IMR-90 (cell line): ENCODE results near the gene PRUNE2. TPM values are rescaled to one million over a fixed set of nuclear protein-coding genes. Genes with fewer than 3 reads are reported as not detected.

ENCODE experiments used
- ATAC-seq: fragments of 200-7000 bp; cut with Tn5 transposase; 2 replicates; pipeline ENCODE4 v1.9.1; 2020; ENCODE audit warnings: low read depth, mild to moderate bottlenecking, moderate library complexity
- BruUV-seq: library from RNA; stranded (reverse); fragments of 400-500 nt; replicated peaks from 2 replicates; lab custom pipeline; 2021; lab: Mats Ljungman, UMichigan
- CTCF ChIA-PET: fragments of 300-600 bp; formaldehyde crosslinking; extraction: SDS; loops from one replicate; lab custom pipeline; 2021; ENCODE audit warnings: antibody characterized with exemption; lab: Yijun Ruan, JAX
- POLR2A ChIA-PET: fragments of 300-600 bp; sonication (Branson Sonifier 250); formaldehyde crosslinking; loops from one replicate; lab custom pipeline; 2022; ENCODE audit warnings: antibody characterized with exemption; ENCODE audit not compliant: unreplicated experiment; lab: Charles Lee
- DNase-seq: peaks from one replicate; pipeline ENCODE4 v3.0.0; 2013
- H2AFZ ChIP-seq: replicated peaks from 2 replicates; pipeline ENCODE3; 2013; ENCODE audit warnings: low read length, mild to moderate bottlenecking; ENCODE audit not compliant: poor library complexity
- H2AK5ac ChIP-seq: 2 replicates; pipeline ENCODE4 v1.6.1; 2013; ENCODE audit warnings: low read depth, low read length, inconsistent platforms
- H2AK9ac ChIP-seq: replicated peaks from 2 replicates; pipeline ENCODE3; 2013; ENCODE audit warnings: mild to moderate bottlenecking, low read depth, low read length, moderate library complexity; ENCODE audit not compliant: poor library complexity
- H2BK120ac ChIP-seq: 2 replicates; pipeline ENCODE4 v1.6.1; 2013; ENCODE audit warnings: low read depth, low read length, inconsistent platforms
- H2BK15ac ChIP-seq: 3 replicates; pipeline ENCODE4 v1.6.1; 2013; ENCODE audit warnings: low read depth, low read length, inconsistent platforms
- H2BK20ac ChIP-seq: 2 replicates; pipeline ENCODE4 v1.6.1; 2013; ENCODE audit warnings: low read depth, mild to moderate bottlenecking, inconsistent platforms, low read length, moderate library complexity
- H2BK5ac ChIP-seq: 2 replicates; pipeline ENCODE4 v1.6.1; 2013; ENCODE audit warnings: mild to moderate bottlenecking, low read depth, low read length, inconsistent platforms; ENCODE audit not compliant: poor library complexity, severe bottlenecking
- H3K14ac ChIP-seq: replicated peaks from 2 replicates; pipeline ENCODE4 v1.6.1; 2013; ENCODE audit warnings: low read depth, low read length, inconsistent platforms
- H3K18ac ChIP-seq: 2 replicates; pipeline ENCODE4 v1.6.1; 2013; ENCODE audit warnings: low read depth, low read length, control low read depth
- H3K23ac ChIP-seq: 2 replicates; pipeline ENCODE4 v1.6.1; 2013; ENCODE audit warnings: low read depth, low read length, inconsistent platforms
- H3K27ac ChIP-seq: 2 replicates; pipeline ENCODE4 v1.5.1; 2013; ENCODE audit warnings: mild to moderate bottlenecking, control low read depth, low read length; ENCODE audit not compliant: insufficient read depth
- H3K27me3 ChIP-seq: 2 replicates; pipeline ENCODE4 v1.6.1; 2013; ENCODE audit warnings: low read length; ENCODE audit not compliant: control insufficient read depth, insufficient read depth
- H3K36me3 ChIP-seq: 2 replicates; pipeline ENCODE4 v1.6.1; 2013; ENCODE audit warnings: low read length, mixed read lengths; ENCODE audit not compliant: control insufficient read depth, insufficient read depth
- H3K4ac ChIP-seq: 2 replicates; pipeline ENCODE4 v1.6.1; 2013; ENCODE audit warnings: low read depth, low read length, inconsistent platforms
- H3K4me1 ChIP-seq: 2 replicates; pipeline ENCODE4 v1.6.1; 2013; ENCODE audit warnings: low read length, mixed read lengths; ENCODE audit not compliant: control insufficient read depth, insufficient read depth
- H3K4me2 ChIP-seq: 2 replicates; pipeline ENCODE4 v1.6.1; 2013; ENCODE audit warnings: low read depth, mild to moderate bottlenecking, control low read depth, low read length, moderate library complexity
- H3K4me3 ChIP-seq: 2 replicates; pipeline ENCODE4 v1.5.1; 2013; ENCODE audit warnings: low read depth, mild to moderate bottlenecking, control low read depth, low read length, moderate library complexity; ENCODE audit not compliant: insufficient read depth
- H3K56ac ChIP-seq: 2 replicates; pipeline ENCODE4 v1.6.1; 2013; ENCODE audit warnings: low read length, inconsistent platforms; ENCODE audit not compliant: insufficient read depth; ENCODE audit errors: extremely low read depth
- H3K79me1 ChIP-seq, 2 experiments: 2 replicates each; pipeline ENCODE4 v1.6.1; 2013; ENCODE audit warnings: low read length in 2 of 2, inconsistent platforms in 1 of 2, low read depth in 1 of 2
- H3K9ac ChIP-seq: 2 replicates; pipeline ENCODE4 v1.6.1; 2013; ENCODE audit warnings: low read depth, low read length, control low read depth
- H3K9me1 ChIP-seq: 2 replicates; pipeline ENCODE4 v1.6.1; 2013; ENCODE audit warnings: low read length, inconsistent platforms; ENCODE audit not compliant: insufficient read depth
- H3K9me3 ChIP-seq: 2 replicates; pipeline ENCODE4 v1.6.1; 2013; ENCODE audit warnings: low read length; ENCODE audit not compliant: control insufficient read depth, insufficient read depth
- H4K20me1 ChIP-seq: 2 replicates; pipeline ENCODE4 v1.6.1; 2013; ENCODE audit warnings: low read length, inconsistent platforms; ENCODE audit not compliant: insufficient read depth
- H4K5ac ChIP-seq: 2 replicates; pipeline ENCODE4 v1.6.1; 2013; ENCODE audit warnings: mild to moderate bottlenecking, low read depth, low read length, control low read depth
- H4K8ac ChIP-seq, 2 experiments: 2 replicates each; pipeline ENCODE4 v1.6.1; 2013; ENCODE audit warnings: low read depth in 2 of 2, low read length in 2 of 2, control low read depth in 1 of 2, inconsistent platforms in 1 of 2
- H4K91ac ChIP-seq: 2 replicates; pipeline ENCODE4 v1.6.1; 2013; ENCODE audit warnings: low read depth, low read length, inconsistent platforms; ENCODE audit not compliant: insufficient read depth
- CEBPB ChIP-seq: IDR thresholded peaks from 2 replicates; pipeline ENCODE4 v1.6.1; 2012; ENCODE audit warnings: low read depth, low read length, improper control_type of control experiment
- CTCF ChIP-seq: conservative IDR thresholded peaks from 2 replicates; pipeline ENCODE4 v1.5.1; 2012; ENCODE audit warnings: mild to moderate bottlenecking, low read depth, low read length, improper control_type of control experiment
- ELK1 ChIP-seq: fragments of 150-350 bp; IDR thresholded peaks from 2 replicates; pipeline ENCODE4 v1.6.1; 2016; ENCODE audit warnings: low read depth, mild to moderate bottlenecking, low read length, moderate library complexity, borderline replicate concordance
- FOS ChIP-seq: fragments of 150-350 bp; IDR thresholded peaks from 2 replicates; pipeline ENCODE4 v1.6.1; 2016; ENCODE audit warnings: low read depth, low read length
- MAFK ChIP-seq: IDR thresholded peaks from 2 replicates; pipeline ENCODE4 v1.6.1; 2012; ENCODE audit warnings: low read depth, low read length, improper control_type of control experiment
- NFE2L2 ChIP-seq: fragments of 150-350 bp; IDR thresholded peaks from 2 replicates; pipeline ENCODE4 v1.6.1; 2016; ENCODE audit warnings: low read depth, mild to moderate bottlenecking, low read length
- POLR2A ChIP-seq: IDR thresholded peaks from 2 replicates; pipeline ENCODE4 v1.6.1; 2012; ENCODE audit warnings: mild to moderate bottlenecking, low read depth, low read length
- RCOR1 ChIP-seq: IDR thresholded peaks from 2 replicates; pipeline ENCODE4 v1.6.1; 2012; ENCODE audit warnings: mild to moderate bottlenecking, low read length, improper control_type of control experiment; ENCODE audit not compliant: insufficient replicate concordance
- RFX5 ChIP-seq: IDR thresholded peaks from 2 replicates; pipeline ENCODE4 v1.8.0; 2012; ENCODE audit warnings: low read depth, mild to moderate bottlenecking, low read length, moderate library complexity
- SMC3 ChIP-seq: fragments of 150-350 bp; IDR thresholded peaks from 2 replicates; pipeline ENCODE4 v1.6.1; 2016; ENCODE audit warnings: low read depth, mild to moderate bottlenecking, antibody characterized with exemption, low read length, moderate library complexity
- USF2 ChIP-seq: fragments of 150-350 bp; IDR thresholded peaks from 2 replicates; pipeline ENCODE4 v1.6.1; 2017; ENCODE audit warnings: mild to moderate bottlenecking, antibody characterized with exemption, low read length, low read depth
- WGBS, 2 experiments: methylation state at CpG; one replicate each; pipeline versions ENCODE4 v1.1.5 to v1.1.7; 2013; ENCODE audit warnings: missing lambda C conversion rate in 2 of 2; ENCODE audit not compliant: insufficient read length in 1 of 2; ENCODE audit errors: extremely low coverage in 2 of 2; 5-methylcytosine and 5-hydroxymethylcytosine counted together
- dilution Hi-C: fragments of 300-500 bp; cut with HindIII; formaldehyde crosslinking; loops from one replicate; pipeline ENCODE4 v1.14.3; 2018; ENCODE audit warnings: low sequenced_read_pairs; ENCODE audit not compliant: unreplicated experiment
- in situ Hi-C: fragments of 300-500 bp; cut with MboI; formaldehyde crosslinking; loops from 3 replicates; pipeline ENCODE4 v1.14.3; 2019; ENCODE audit warnings: low sequenced_read_pairs, inconsistent platforms, mixed read lengths
- intact Hi-C: fragments of 100-400 bp; cut with micrococcal nuclease; formaldehyde crosslinking; loops from 2 replicates; pipeline ENCODE4 v1.10.0; 2022
- polyA plus RNA-seq, 3 experiments: library from polyadenylated mRNA; depleted of rRNA; stranded (reverse); fragments of >200 nt; gene quantifications; 2 replicates each; pipeline ENCODE4 v1.2.3, GENCODE V29; 2012; ENCODE audit warnings: low replicate concordance in 1 of 3
- total RNA-seq: library from RNA; depleted of rRNA; stranded (reverse); fragments of >200 nt; gene quantifications from 2 replicates; pipeline ENCODE4 v1.2.3, GENCODE V29; 2012

PRUNE2 gene
- total and polyA plus RNA-seq, 2 of the 4 experiments (the other 2 are of a cell fraction): 0.70 to 1.6 TPM

DNA sequence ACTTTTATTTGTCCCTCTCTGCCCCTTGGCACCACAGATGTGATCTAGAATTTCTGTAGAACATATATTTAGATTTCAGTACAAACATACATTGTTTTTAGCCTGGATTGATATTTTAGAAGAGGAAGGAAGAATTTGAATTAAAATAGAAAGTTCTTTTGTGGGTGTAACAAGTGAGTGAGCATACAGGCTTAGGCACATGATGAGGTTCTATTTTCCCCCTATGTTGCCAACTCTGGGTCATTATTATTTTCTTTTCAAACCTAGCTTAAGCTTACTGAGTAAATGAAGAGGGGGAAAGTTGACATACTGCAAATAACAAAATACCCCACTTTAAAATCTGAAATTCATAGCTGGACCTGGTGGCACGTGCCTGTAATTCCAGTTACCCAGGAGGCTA, 344.0 kb downstream of the PRUNE2 start:
- H3K56ac ChIP-seq: no peak overlapping the region
- no peaks in the 10 kb centered on the region for H3K36me3 ChIP-seq
- no peaks in the 10 kb centered on the region for H4K20me1 ChIP-seq
- H2AK9ac ChIP-seq: no peak overlapping the region
- no peak overlapping the region for H4K91ac ChIP-seq
- H3K9me1 ChIP-seq: no peaks in the 10 kb centered on the region
- in situ Hi-C loops (no loop called here), dilution Hi-C loops (no loop called here), intact Hi-C loops (no loop called here)
- H2BK120ac ChIP-seq: no peak overlapping the region
- no peak overlapping the region for H2BK15ac ChIP-seq
- H2BK20ac ChIP-seq: no peak overlapping the region
- peaks cover 3% of the 10 kb centered on the region; the same call in 1 of the 2 replicates for H3K4me1 ChIP-seq
- H3K27ac ChIP-seq: no peak overlapping the region
- H2AFZ ChIP-seq: no peak overlapping the region
- H3K4me3 ChIP-seq: no peak overlapping the region
- TF ChIP-seq POLR2A (no peak), CEBPB (no peak), USF2 (no peak), ELK1 (no peak), FOS (no peak), RCOR1 (no peak), NFE2L2 (no peak), SMC3 (no peak), RFX5 (no peak), MAFK (no peak), CTCF (no peak)
- H3K4me2 ChIP-seq: no peak overlapping the region
- H2AK5ac ChIP-seq: no peak overlapping the region
- no peaks in the 10 kb centered on the region for H3K27me3 ChIP-seq
- ChIA-PET POLR2A (no interaction called here), CTCF (interaction anchor here (0.6 kb wide), 1 partner anchor 896 kb away, joined by 4 read pairs; no protein-coding TSS in a partner anchor)
- H3K9me3 ChIP-seq: no peaks in the 10 kb centered on the region
- H3K4ac ChIP-seq: no peak overlapping the region
- no peak overlapping the region for H4K8ac ChIP-seq
- H3K79me1 ChIP-seq: no peaks in the 10 kb centered on the region
- BruUV-seq: no TSS peak
- no peak for DNase-seq
- WGBS, 2 experiments: no CpG with 5 or more reads among the region's 1 CpG
- H3K18ac ChIP-seq: no peak overlapping the region
- no peak overlapping the region for H3K14ac ChIP-seq
- H4K5ac ChIP-seq: no peak overlapping the region
- no peak overlapping the region for H2BK5ac ChIP-seq
- H3K23ac ChIP-seq: no peak overlapping the region
- no peak for ATAC-seq
- H3K9ac ChIP-seq: no peak overlapping the region
